ENCODE measurements around the gene MRPS7. TPM values are rescaled to one million over a fixed set of nuclear protein-coding genes. Genes with fewer than 3 reads are reported as not detected.

MRPS7 gene
- total and polyA plus RNA-seq, 10 of the 15 experiments (the other 5 are each of a cell fraction or from before 2014, with no cell fraction given) = 88.4 to 217 (median 109) TPM

DNA sequence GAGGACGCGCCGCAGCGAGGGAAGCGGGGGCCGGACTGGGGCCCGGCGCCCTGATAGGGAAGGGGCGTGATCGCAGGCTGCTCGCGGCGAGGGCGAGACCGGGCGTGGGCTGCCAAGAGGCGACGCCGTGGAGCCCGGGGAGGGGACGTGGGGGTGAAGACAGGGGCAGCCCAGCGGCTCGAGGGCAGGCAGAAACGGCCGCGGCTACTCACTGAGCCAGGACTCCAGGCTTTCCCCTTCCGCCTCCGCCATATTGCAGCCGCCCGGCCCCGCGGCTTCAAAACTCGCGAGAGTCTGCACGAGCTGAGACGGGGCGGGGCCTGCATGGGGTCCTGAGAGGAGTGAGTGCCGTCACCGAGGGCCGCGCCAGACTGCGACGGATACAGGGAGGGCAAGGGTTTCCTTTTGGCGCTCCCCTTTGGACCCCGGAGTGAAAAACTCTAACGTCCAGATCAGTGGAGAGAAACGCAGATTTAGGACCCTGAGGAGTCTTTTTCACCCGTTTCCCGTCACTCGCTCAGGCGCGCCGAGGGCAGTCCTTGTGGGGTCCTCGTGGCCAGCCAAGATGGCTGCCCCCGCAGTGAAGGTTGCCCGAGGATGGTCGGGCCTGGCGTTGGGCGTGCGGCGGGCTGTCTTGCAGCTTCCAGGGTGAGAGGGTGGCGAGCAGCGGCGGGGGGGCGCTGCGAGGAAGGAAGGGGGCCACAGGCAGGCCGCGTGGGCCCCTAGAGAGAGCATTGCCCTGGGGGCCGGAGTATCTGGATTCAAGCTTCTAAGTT lies at the start of gene MRPS7, which contains the start of gene GGA3 (continued):
- TF ChIP-seq, protein P1, sequence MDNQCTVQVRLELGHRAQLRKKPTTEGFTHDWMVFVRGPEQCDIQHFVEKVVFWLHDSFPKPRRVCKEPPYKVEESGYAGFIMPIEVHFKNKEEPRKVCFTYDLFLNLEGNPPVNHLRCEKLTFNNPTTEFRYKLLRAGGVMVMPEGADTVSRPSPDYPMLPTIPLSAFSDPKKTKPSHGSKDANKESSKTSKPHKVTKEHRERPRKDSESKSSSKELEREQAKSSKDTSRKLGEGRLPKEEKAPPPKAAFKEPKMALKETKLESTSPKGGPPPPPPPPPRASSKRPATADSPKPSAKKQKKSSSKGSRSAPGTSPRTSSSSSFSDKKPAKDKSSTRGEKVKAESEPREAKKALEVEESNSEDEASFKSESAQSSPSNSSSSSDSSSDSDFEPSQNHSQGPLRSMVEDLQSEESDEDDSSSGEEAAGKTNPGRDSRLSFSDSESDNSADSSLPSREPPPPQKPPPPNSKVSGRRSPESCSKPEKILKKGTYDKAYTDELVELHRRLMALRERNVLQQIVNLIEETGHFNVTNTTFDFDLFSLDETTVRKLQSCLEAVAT (IDR thresholded peaks at IDR 0.05) = peak; percentile 70; the same call in 1 of the 2 replicates
- TF ChIP-seq, protein P2, sequence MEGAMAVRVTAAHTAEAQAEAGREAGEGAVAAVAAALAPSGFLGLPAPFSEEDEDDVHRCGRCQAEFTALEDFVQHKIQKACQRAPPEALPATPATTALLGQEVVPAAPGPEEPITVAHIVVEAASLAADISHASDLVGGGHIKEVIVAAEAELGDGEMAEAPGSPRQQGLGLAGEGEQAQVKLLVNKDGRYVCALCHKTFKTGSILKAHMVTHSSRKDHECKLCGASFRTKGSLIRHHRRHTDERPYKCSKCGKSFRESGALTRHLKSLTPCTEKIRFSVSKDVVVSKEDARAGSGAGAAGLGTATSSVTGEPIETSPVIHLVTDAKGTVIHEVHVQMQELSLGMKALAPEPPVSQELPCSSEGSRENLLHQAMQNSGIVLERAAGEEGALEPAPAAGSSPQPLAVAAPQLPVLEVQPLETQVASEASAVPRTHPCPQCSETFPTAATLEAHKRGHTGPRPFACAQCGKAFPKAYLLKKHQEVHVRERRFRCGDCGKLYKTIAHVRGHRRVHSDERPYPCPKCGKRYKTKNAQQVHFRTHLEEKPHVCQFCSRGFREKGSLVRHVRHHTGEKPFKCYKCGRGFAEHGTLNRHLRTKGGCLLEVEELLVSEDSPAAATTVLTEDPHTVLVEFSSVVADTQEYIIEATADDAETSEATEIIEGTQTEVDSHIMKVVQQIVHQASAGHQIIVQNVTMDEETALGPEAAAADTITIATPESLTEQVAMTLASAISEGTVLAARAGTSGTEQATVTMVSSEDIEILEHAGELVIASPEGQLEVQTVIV (IDR thresholded peaks at IDR 0.05; ENCODE audit: borderline replicate concordance, partially characterized antibody) = peak; percentile 9
- TF ChIP-seq SREBF1 (IDR thresholded peaks at IDR 0.05; ENCODE audit: low read length) (no peak), ZNF207 (IDR thresholded peaks at IDR 0.05; ENCODE audit: borderline replicate concordance) (peak; percentile 92), ATF7 (IDR thresholded peaks at IDR 0.05; ENCODE audit: low read depth) (peak; percentile 91), FOXK2 (IDR thresholded peaks at IDR 0.05) (peak; percentile 59; the same call in 1 of the 2 replicates), NR2C2 (IDR thresholded peaks at IDR 0.05; ENCODE audit: borderline replicate concordance, control insufficient read depth, insufficient read length, low read depth) (no peak), SMAD5 (IDR thresholded peaks at IDR 0.05; ENCODE audit: low read depth) (0 out of 2 replicates have a peak, but pooled peaks have one; percentile 39), NRF1 (conservative IDR thresholded peaks at IDR 0.05; ENCODE audit: low read depth, low read length) (no peak), CREM (IDR thresholded peaks at IDR 0.05; ENCODE audit: low read depth) (peak; percentile 76), YY1 (IDR thresholded peaks at IDR 0.05; ENCODE audit: low read depth, low read length) (peak; percentile 94), ZNF24 (IDR thresholded peaks at IDR 0.05) (peak; percentile 41; the same call in 1 of the 2 replicates), KLF5 (IDR thresholded peaks at IDR 0.05; ENCODE audit: partially characterized antibody) (peak; percentile 88), RCOR1 (conservative IDR thresholded peaks at IDR 0.05; ENCODE audit: low read depth, low read length) (peak; percentile 96; the same call in 1 of the 2 replicates), GATAD2B (conservative IDR thresholded peaks at IDR 0.05; ENCODE audit: low read depth) (peak; percentile 66), WRNIP1 (IDR thresholded peaks at IDR 0.05; ENCODE audit: borderline replicate concordance, low read depth, low read length) (0 out of 2 replicates have a peak, but pooled peaks have one; percentile 33), HDAC6 (IDR thresholded peaks at IDR 0.05; ENCODE audit: unreplicated experiment) (peak; percentile 48), NR2F1 (conservative IDR thresholded peaks at IDR 0.05) (0 out of 2 replicates have a peak, but pooled peaks have one; percentile 35)
- TF ChIP-seq, protein P3, sequence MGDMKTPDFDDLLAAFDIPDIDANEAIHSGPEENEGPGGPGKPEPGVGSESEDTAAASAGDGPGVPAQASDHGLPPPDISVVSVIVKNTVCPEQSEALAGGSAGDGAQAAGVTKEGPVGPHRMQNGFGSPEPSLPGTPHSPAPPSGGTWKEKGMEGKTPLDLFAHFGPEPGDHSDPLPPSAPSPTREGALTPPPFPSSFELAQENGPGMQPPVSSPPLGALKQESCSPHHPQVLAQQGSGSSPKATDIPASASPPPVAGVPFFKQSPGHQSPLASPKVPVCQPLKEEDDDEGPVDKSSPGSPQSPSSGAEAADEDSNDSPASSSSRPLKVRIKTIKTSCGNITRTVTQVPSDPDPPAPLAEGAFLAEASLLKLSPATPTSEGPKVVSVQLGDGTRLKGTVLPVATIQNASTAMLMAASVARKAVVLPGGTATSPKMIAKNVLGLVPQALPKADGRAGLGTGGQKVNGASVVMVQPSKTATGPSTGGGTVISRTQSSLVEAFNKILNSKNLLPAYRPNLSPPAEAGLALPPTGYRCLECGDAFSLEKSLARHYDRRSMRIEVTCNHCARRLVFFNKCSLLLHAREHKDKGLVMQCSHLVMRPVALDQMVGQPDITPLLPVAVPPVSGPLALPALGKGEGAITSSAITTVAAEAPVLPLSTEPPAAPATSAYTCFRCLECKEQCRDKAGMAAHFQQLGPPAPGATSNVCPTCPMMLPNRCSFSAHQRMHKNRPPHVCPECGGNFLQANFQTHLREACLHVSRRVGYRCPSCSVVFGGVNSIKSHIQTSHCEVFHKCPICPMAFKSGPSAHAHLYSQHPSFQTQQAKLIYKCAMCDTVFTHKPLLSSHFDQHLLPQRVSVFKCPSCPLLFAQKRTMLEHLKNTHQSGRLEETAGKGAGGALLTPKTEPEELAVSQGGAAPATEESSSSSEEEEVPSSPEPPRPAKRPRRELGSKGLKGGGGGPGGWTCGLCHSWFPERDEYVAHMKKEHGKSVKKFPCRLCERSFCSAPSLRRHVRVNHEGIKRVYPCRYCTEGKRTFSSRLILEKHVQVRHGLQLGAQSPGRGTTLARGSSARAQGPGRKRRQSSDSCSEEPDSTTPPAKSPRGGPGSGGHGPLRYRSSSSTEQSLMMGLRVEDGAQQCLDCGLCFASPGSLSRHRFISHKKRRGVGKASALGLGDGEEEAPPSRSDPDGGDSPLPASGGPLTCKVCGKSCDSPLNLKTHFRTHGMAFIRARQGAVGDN (IDR thresholded peaks at IDR 0.05) = peak; percentile 48; the same call in 1 of the 2 replicates
- TF ChIP-seq, protein P4, sequence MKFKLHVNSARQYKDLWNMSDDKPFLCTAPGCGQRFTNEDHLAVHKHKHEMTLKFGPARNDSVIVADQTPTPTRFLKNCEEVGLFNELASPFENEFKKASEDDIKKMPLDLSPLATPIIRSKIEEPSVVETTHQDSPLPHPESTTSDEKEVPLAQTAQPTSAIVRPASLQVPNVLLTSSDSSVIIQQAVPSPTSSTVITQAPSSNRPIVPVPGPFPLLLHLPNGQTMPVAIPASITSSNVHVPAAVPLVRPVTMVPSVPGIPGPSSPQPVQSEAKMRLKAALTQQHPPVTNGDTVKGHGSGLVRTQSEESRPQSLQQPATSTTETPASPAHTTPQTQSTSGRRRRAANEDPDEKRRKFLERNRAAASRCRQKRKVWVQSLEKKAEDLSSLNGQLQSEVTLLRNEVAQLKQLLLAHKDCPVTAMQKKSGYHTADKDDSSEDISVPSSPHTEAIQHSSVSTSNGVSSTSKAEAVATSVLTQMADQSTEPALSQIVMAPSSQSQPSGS (IDR thresholded peaks at IDR 0.05; ENCODE audit: low read length) = peak; percentile 30; the same call in 1 of the 2 replicates
